ENCODE results near the gene GLDN.

Gene GLDN

GRCh38 chr15:51314391-51315337, 26.8 kb upstream of the GLDN start:
- Histone ChIP-seq H3K4me1 (no peaks in the 10 kb centered on the region), H3K36me3 (replicated peaks) (no peaks in the 10 kb centered on the region), H3K4me3 (no peak overlapping the region), H3K9me3 (no peaks in the 10 kb centered on the region), H3K27me3 (ENCODE audit: low read depth) (no peaks in the 10 kb centered on the region)
- DNase-seq (ENCODE audit: low spot score in 2 of 2), result no peak
- in situ Hi-C loops (cut with MboI; ENCODE audit: low sequenced_read_pairs), result no loop called here

GRCh38 chr15:51315726-51316125, 25.7 kb upstream of the GLDN start:
- no peaks in the 10 kb centered on the region for H3K9me3 ChIP-seq
- H3K4me3 ChIP-seq, result no peak overlapping the region
- no peaks in the 10 kb centered on the region for H3K27me3 ChIP-seq (ENCODE audit: low read depth)
- H3K4me1 ChIP-seq, result no peaks in the 10 kb centered on the region
- in situ Hi-C loops (cut with MboI; ENCODE audit: low sequenced_read_pairs), result no loop called here
- no peak for DNase-seq (ENCODE audit: low spot score in 2 of 2)
- H3K36me3 ChIP-seq (replicated peaks), result no peaks in the 10 kb centered on the region

- H3K4me1 ChIP-seq, result no peaks in the 10 kb centered on the region
- H3K4me3 ChIP-seq, result no peak overlapping the region
- in situ Hi-C loops (cut with MboI; ENCODE audit: low sequenced_read_pairs), result no loop called here
- no peaks in the 10 kb centered on the region for H3K27me3 ChIP-seq (ENCODE audit: low read depth)
- H3K9me3 ChIP-seq, result no peaks in the 10 kb centered on the region
- no peak for DNase-seq (ENCODE audit: low spot score in 2 of 2)
- no peaks in the 10 kb centered on the region for H3K36me3 ChIP-seq (replicated peaks)
These were observed 24.8 kb upstream of the GLDN start for GRCh38 chr15:51316636-51317035.

DNA sequence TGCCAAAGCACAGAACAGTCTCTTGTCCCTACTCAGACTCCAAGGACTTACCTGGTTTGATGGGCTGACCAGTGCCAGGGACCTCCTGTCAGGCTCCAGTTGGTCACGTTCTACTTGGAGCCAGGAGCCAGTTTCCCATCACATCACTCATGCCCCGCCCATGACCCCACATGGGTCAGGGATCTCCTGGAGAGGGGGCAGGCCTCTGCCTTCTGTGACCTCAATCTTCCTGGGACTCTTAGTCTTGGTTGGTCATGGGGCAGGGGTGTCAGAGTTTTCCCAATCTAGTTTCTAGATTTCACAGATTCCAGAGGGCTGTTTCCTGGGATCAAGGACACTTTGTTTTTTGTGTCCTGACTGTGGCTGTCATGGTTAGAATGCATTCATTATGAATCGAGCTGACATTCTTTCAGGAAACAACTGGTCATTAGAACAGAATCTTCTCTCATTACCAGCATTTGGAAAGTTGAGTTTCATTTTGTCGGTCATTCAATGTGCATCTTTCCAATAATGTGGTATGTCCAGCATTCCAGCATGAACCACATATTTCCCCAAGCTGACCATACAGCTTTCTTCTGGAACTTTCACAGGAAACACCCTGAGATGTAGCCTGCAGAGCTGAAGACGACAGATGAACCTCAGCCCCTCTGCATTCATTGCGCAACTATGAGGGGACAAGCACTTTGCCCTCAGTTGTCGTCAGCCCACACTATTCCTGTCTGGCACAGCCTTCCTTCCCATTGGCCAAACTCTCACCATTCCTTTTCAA, 22.9 kb upstream of the GLDN start:
- Histone ChIP-seq H3K27me3 (ENCODE audit: low read depth) (no peaks in the 10 kb centered on the region), H3K36me3 (replicated peaks) (no peaks in the 10 kb centered on the region), H3K4me1 (no peaks in the 10 kb centered on the region), H3K4me3 (no peak overlapping the region), H3K9me3 (no peaks in the 10 kb centered on the region)
- in situ Hi-C loops (cut with MboI; ENCODE audit: low sequenced_read_pairs), result no loop called here
- no peak for DNase-seq (ENCODE audit: low spot score in 2 of 2)

DNA sequence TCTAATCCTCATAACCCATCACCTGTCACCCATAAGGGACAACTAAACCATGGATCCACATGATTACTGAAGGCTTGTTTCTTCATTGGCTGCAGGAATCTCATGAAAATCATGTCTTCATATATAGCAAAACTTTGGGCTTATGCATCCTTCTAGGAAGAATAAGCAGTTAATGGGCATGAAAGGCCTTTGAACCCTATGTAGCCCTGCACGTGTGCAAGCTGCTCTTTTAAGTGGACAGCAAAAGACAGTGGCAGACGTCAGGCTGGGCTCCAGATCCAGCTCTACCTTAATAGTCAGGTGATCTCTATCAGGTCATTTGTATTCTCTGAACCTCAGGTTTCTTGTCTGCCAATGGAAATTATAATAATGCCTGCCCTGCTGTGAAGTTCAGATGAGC, 21.9 kb upstream of the GLDN start:
- DNase-seq (ENCODE audit: low spot score in 2 of 2), result no peak
- Histone ChIP-seq H3K4me1 (no peaks in the 10 kb centered on the region), H3K4me3 (no peak overlapping the region), H3K36me3 (replicated peaks) (no peaks in the 10 kb centered on the region), H3K9me3 (no peaks in the 10 kb centered on the region), H3K27me3 (ENCODE audit: low read depth) (no peaks in the 10 kb centered on the region)
- in situ Hi-C loops (cut with MboI; ENCODE audit: low sequenced_read_pairs), result no loop called here

DNA sequence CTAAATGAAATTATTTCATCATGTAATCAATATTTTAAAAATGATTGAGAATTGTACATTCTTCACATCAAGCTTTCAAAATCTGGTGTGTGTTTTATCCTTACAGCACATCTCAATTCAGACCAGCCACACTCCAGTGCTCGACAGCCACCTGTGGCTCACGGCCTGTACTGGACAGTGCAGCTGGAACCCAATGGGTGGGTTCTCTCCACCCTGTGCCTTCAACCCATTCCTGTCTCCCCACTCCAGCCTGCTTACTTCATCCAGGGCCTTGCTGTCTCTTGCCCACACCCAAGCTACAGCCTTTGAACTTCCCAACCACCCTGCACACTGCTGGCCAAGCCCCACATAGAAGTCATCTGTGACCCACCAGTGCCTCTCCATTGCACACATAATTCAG, 20.6 kb upstream of the GLDN start:
- no peaks in the 10 kb centered on the region for H3K4me1 ChIP-seq
- H3K4me3 ChIP-seq, result no peak overlapping the region
- no peaks in the 10 kb centered on the region for H3K27me3 ChIP-seq (ENCODE audit: low read depth)
- DNase-seq (ENCODE audit: low spot score in 2 of 2), result no peak
- no peaks in the 10 kb centered on the region for H3K9me3 ChIP-seq
- in situ Hi-C loops (cut with MboI; ENCODE audit: low sequenced_read_pairs), result no loop called here
- H3K36me3 ChIP-seq (replicated peaks), result no peaks in the 10 kb centered on the region

GRCh38 chr15:51321316-51321715, 20.1 kb upstream of the GLDN start:
- Histone ChIP-seq H3K27me3 (ENCODE audit: low read depth) (no peaks in the 10 kb centered on the region), H3K9me3 (no peaks in the 10 kb centered on the region)
- no peak for DNase-seq (ENCODE audit: low spot score in 2 of 2)

DNA sequence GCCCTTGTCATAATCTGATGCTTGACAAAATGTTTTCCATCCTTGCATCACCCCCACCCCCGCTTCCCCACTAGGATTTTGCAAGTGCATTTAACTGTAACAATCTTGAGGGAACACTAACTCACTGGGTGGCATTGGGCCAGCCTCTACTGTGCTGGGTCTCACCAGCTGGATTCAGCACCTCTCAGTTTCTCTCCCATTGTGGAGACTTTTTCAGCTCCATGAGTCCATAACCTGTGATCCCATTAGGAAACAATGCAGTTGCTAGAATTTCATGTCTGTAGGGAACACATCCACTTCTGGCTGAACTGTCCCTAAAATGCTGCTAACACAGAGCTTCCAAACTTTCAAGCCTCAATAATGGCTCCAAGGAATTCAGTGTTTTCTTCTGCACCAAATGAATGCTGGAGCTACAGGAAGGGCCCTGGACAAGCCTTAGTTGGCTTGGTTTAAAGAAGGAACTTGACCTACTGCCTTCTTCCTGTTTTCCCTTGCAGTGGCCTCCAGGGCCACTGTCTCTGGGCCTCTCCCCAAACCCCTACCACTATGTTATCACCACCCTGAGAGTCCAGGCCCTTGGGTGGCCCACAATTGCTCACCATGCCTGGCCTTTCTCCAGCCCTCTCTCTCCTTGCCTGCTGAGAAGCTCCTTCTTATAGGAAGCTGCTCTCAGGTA, 18.7 kb upstream of the GLDN start:
- no peak for DNase-seq (ENCODE audit: low spot score in 2 of 2)
- H3K27me3 ChIP-seq (ENCODE audit: low read depth), result no peaks in the 10 kb centered on the region
- H3K4me1 ChIP-seq, result no peaks in the 10 kb centered on the region
- H3K4me3 ChIP-seq, result no peak overlapping the region
- no peaks in the 10 kb centered on the region for H3K9me3 ChIP-seq
- in situ Hi-C loops (cut with MboI; ENCODE audit: low sequenced_read_pairs), result no loop called here
- no peaks in the 10 kb centered on the region for H3K36me3 ChIP-seq (replicated peaks)

More at GRCh38 chr15:51321316-51321715, 20.1 kb upstream of the GLDN start:
- H3K4me3 ChIP-seq, result no peak overlapping the region
- no peaks in the 10 kb centered on the region for H3K4me1 ChIP-seq
- no peaks in the 10 kb centered on the region for H3K36me3 ChIP-seq (replicated peaks)
- in situ Hi-C loops (cut with MboI; ENCODE audit: low sequenced_read_pairs), result no loop called here

- H3K4me1 ChIP-seq, result no peaks in the 10 kb centered on the region
- H3K4me3 ChIP-seq, result no peak overlapping the region
- no peaks in the 10 kb centered on the region for H3K36me3 ChIP-seq (replicated peaks)
- no peaks in the 10 kb centered on the region for H3K27me3 ChIP-seq (ENCODE audit: low read depth)
- in situ Hi-C loops (cut with MboI; ENCODE audit: low sequenced_read_pairs), result no loop called here
- no peaks in the 10 kb centered on the region for H3K9me3 ChIP-seq
- no peak for DNase-seq (ENCODE audit: low spot score in 2 of 2)
These were observed 17.7 kb upstream of the GLDN start for GRCh38 chr15:51323749-51324148.

- in situ Hi-C loops (cut with MboI; ENCODE audit: low sequenced_read_pairs), result no loop called here
- H3K4me3 ChIP-seq, result no peak overlapping the region
- no peaks in the 10 kb centered on the region for H3K9me3 ChIP-seq
- no peaks in the 10 kb centered on the region for H3K4me1 ChIP-seq
- no peak for DNase-seq (ENCODE audit: low spot score in 2 of 2)
- no peaks in the 10 kb centered on the region for H3K36me3 ChIP-seq (replicated peaks)
- H3K27me3 ChIP-seq (ENCODE audit: low read depth), result no peaks in the 10 kb centered on the region
These were observed 16.3 kb upstream of the GLDN start for GRCh38 chr15:51325167-51325566.

- in situ Hi-C loops (cut with MboI; ENCODE audit: low sequenced_read_pairs), result no loop called here
- H3K4me3 ChIP-seq, result no peak overlapping the region
- H3K27me3 ChIP-seq (ENCODE audit: low read depth), result no peaks in the 10 kb centered on the region
- no peaks in the 10 kb centered on the region for H3K4me1 ChIP-seq
- no peak for DNase-seq (ENCODE audit: low spot score in 2 of 2)
- H3K9me3 ChIP-seq, result no peaks in the 10 kb centered on the region
- no peaks in the 10 kb centered on the region for H3K36me3 ChIP-seq (replicated peaks)
These were observed 14.4 kb upstream of the GLDN start for GRCh38 chr15:51327081-51327480.

DNA sequence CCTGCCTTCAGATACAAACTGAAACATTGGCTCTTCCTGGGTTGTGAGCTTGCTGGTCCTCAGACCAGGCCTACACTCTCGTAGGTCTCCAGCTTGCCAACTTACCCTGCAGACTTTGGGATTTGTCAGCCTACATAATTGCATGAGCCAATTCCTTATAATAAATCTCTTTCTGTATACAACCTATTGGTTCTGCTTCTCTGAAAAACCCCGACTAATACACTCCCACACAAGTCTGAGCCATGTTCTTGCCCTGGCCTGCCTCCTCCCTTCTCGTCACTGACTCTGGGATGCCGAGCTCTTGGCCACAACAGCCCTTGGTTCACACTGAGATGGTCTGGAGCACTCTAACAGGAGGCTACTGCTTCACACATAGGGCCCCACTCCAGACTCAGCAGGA, 12.5 kb upstream of the GLDN start:
- in situ Hi-C loops (cut with MboI; ENCODE audit: low sequenced_read_pairs), result no loop called here
- no peaks in the 10 kb centered on the region for H3K36me3 ChIP-seq (replicated peaks)
- no peaks in the 10 kb centered on the region for H3K27me3 ChIP-seq (ENCODE audit: low read depth)
- DNase-seq (ENCODE audit: low spot score in 2 of 2), result no peak
- no peaks in the 10 kb centered on the region for H3K4me1 ChIP-seq
- H3K4me3 ChIP-seq, result no peak overlapping the region
- no peaks in the 10 kb centered on the region for H3K9me3 ChIP-seq

DNA sequence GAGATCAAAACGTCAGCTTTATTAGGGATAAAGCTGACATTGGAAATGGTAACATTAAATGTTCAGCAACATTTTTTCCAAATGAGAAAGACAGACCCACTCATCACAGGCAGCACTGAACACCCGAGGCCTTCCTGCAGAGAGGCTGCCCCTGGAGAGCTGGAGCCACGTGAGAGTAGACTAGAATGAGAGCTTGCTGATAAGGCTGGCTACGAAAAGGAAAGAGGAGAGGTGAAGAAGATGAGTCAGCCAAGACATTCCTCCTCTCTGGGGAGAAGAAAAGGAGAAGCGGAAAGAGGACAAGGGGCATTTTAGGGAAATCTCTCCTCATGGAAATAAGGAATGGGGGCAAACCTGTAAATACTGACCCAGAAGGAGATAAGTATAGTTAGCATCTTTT, 10.3 kb upstream of the GLDN start:
- Histone ChIP-seq H3K27me3 (ENCODE audit: low read depth) (no peaks in the 10 kb centered on the region), H3K9me3 (no peaks in the 10 kb centered on the region), H3K36me3 (replicated peaks) (no peaks in the 10 kb centered on the region), H3K4me3 (no peak overlapping the region), H3K4me1 (peaks cover 3% of the 10 kb centered on the region; the same call in 1 of the 2 replicates)
- in situ Hi-C loops (cut with MboI; ENCODE audit: low sequenced_read_pairs), result no loop called here
- DNase-seq (ENCODE audit: low spot score in 2 of 2), result no peak

Data from HAP-1 (cell line).